GM12878 (cell line): ENCODE measurements around the gene TCAF1. TPM values are rescaled to one million over a fixed set of nuclear protein-coding genes. Genes with fewer than 3 reads are reported as not detected.

ENCODE experiments used
- ATAC-seq: fragments of 200-7000 bp; cut with Tn5 transposase; 3 replicates; pipeline ENCODE4 v1.9.1; 2020; ENCODE audit warnings: mild to moderate bottlenecking, moderate library complexity
- BruUV-seq: library from RNA; stranded (reverse); fragments of 400-500 nt; replicated peaks from 2 replicates; lab custom pipeline; 2021; lab: Mats Ljungman, UMichigan
- CTCF ChIA-PET: fragments of 300-600 bp; sonication (Branson Sonifier 250); formaldehyde crosslinking; extraction: SDS; loops from one replicate; lab custom pipeline; 2021; ENCODE audit warnings: inconsistent platforms; lab: Yijun Ruan, JAX
- POLR2A ChIA-PET: fragments of 350-600 bp; formaldehyde crosslinking; extraction: SDS; loops from one replicate; lab custom pipeline; 2021; ENCODE audit warnings: inconsistent platforms; lab: Charles Lee
- RAD21 ChIA-PET: fragments of 300-600 bp; sonication (Branson Sonifier 250); formaldehyde crosslinking; loops from one replicate; lab custom pipeline; 2023; ENCODE audit warnings: antibody characterized with exemption; ENCODE audit not compliant: unreplicated experiment; lab: Charles Lee
- SMC1A ChIA-PET: fragments of 300-600 bp; sonication (Branson Sonifier 250); formaldehyde crosslinking; loops from one replicate; lab custom pipeline; 2023; ENCODE audit not compliant: unreplicated experiment, uncharacterized antibody; lab: Charles Lee
- DNase-seq: peaks from one replicate; pipeline ENCODE4 v3.0.0-alpha.2; 2011; ENCODE audit warnings: low read depth, low spot score
- FAIRE-seq: peaks from 3 replicates; lab custom pipeline; 2011; peaks lifted over from hg19 to GRCh38; lab: Jason Lieb, UNC
- H2AFZ ChIP-seq: 2 replicates; pipeline ENCODE4 v1.6.0; 2011; ENCODE audit warnings: low read depth, low read length, control low read depth; ENCODE audit not compliant: control insufficient read depth
- H3K27ac ChIP-seq: 2 replicates; pipeline ENCODE4 v1.5.1; 2011; ENCODE audit warnings: control low read depth; ENCODE audit not compliant: control insufficient read depth, insufficient read depth
- H3K27me3 ChIP-seq, 2 experiments: replicated peaks in 1 of 2; 2 replicates each; pipeline versions ENCODE4 v1.6.0 to v1.6.1; 2011; ENCODE audit warnings: low read length in 1 of 2; ENCODE audit not compliant: control insufficient read depth in 2 of 2, insufficient read depth in 2 of 2
- H3K36me3 ChIP-seq, 2 experiments: 2 replicates each; pipeline ENCODE4 v1.5.1; 2011; ENCODE audit warnings: low read length in 1 of 2; ENCODE audit not compliant: control insufficient read depth in 2 of 2, insufficient read depth in 2 of 2
- H3K4me1 ChIP-seq: 2 replicates; pipeline ENCODE4 v1.6.1; 2011; ENCODE audit warnings: mild to moderate bottlenecking, low read length, moderate library complexity, mixed read lengths; ENCODE audit not compliant: control insufficient read depth, insufficient read depth
- H3K4me2 ChIP-seq: 2 replicates; pipeline ENCODE4 v1.6.0; 2011; ENCODE audit warnings: control low read depth; ENCODE audit not compliant: control insufficient read depth, insufficient read depth
- H3K4me3 ChIP-seq: fragments of 200-600 bp; sonication (generic); 2 replicates; pipeline ENCODE4 v1.5.1; 2016
- H3K79me2 ChIP-seq: 2 replicates; pipeline ENCODE4 v1.6.0; 2011; ENCODE audit warnings: low read length; ENCODE audit not compliant: control insufficient read depth, insufficient read depth
- H3K9ac ChIP-seq: 2 replicates; pipeline ENCODE4 v1.8.0; 2011; ENCODE audit warnings: low read length, control low read depth, mixed read lengths; ENCODE audit not compliant: control insufficient read depth, insufficient read depth
- H3K9me3 ChIP-seq: replicated peaks from 3 replicates; pipeline ENCODE4 v1.5.1; 2011; ENCODE audit warnings: mild to moderate bottlenecking, low read length; ENCODE audit not compliant: control insufficient read depth, insufficient read depth
- H4K20me1 ChIP-seq: 2 replicates; pipeline ENCODE4 v1.6.0; 2011; ENCODE audit not compliant: control insufficient read depth, insufficient read depth
- BRCA1 ChIP-seq: IDR thresholded peaks from 2 replicates; pipeline ENCODE4 v1.6.1; 2011; ENCODE audit warnings: low read depth, low read length, improper control_type of control experiment
- CREM ChIP-seq: IDR thresholded peaks from 2 replicates; pipeline ENCODE4 v1.6.1; 2014; ENCODE audit warnings: antibody characterized with exemption, low read depth
- EP300 ChIP-seq, 2 experiments: fragments of 150-350 bp in 1 of 2; IDR thresholded peaks; 2 replicates each; pipeline ENCODE4 v1.6.1; 2011 to 2012; ENCODE audit warnings: low read depth in 2 of 2, low read length in 2 of 2, borderline replicate concordance in 1 of 2, improper control_type of control experiment in 1 of 2, inconsistent platforms in 1 of 2; ENCODE audit not compliant: control insufficient read depth in 1 of 2
- ETV6 ChIP-seq, 2 experiments: fragments of 450-650 bp in 1 of 2; IDR thresholded peaks in 1 of 2; conservative IDR thresholded peaks in 1 of 2; 2 replicates each; pipeline ENCODE4 v1.6.1; 2014; ENCODE audit warnings: antibody characterized with exemption in 1 of 2, borderline replicate concordance in 1 of 2, low read depth in 1 of 2, mild to moderate bottlenecking in 1 of 2, moderate library complexity in 1 of 2
- FOS ChIP-seq: IDR thresholded peaks from 3 replicates; pipeline ENCODE4 v1.6.1; 2011; ENCODE audit warnings: borderline replicate concordance; ENCODE audit not compliant: insufficient read length; ENCODE audit errors: extremely low read depth
- FOXK2 ChIP-seq: fragments of 450-650 bp; IDR thresholded peaks from 2 replicates; pipeline ENCODE4 v1.6.1; 2017; ENCODE audit warnings: mild to moderate bottlenecking, moderate library complexity
- GABPA ChIP-seq: IDR thresholded peaks from 2 replicates; pipeline ENCODE4 v1.6.1; 2014; ENCODE audit warnings: antibody characterized with exemption, low read depth, mild to moderate bottlenecking, inconsistent platforms
- MXI1 ChIP-seq: fragments of 150-350 bp; IDR thresholded peaks from 2 replicates; pipeline ENCODE4 v1.6.1; 2011; ENCODE audit warnings: low read depth, mild to moderate bottlenecking, inconsistent platforms, low read length, improper control_type of control experiment
- NRF1 ChIP-seq: conservative IDR thresholded peaks from 2 replicates; pipeline ENCODE4 v1.6.1; 2011; ENCODE audit warnings: mild to moderate bottlenecking, low read depth, low read length, improper control_type of control experiment
- RAD21 ChIP-seq: IDR thresholded peaks from 2 replicates; pipeline ENCODE4 v1.6.1; 2011; ENCODE audit warnings: mild to moderate bottlenecking, low read depth, low read length, moderate library complexity; ENCODE audit not compliant: insufficient read depth
- RB1 ChIP-seq: fragments of 450-650 bp; formaldehyde crosslinking; IDR thresholded peaks from 2 replicates; pipeline ENCODE4 v1.6.1; 2017; ENCODE audit warnings: mild to moderate bottlenecking, borderline replicate concordance
- RFX5 ChIP-seq: IDR thresholded peaks from 2 replicates; pipeline ENCODE4 v1.6.1; 2011; ENCODE audit warnings: low read depth, low read length, improper control_type of control experiment
- SIX5 ChIP-seq: IDR thresholded peaks from 2 replicates; pipeline ENCODE4 v1.6.1; 2011; ENCODE audit warnings: mild to moderate bottlenecking, low read depth, low read length, moderate library complexity; ENCODE audit not compliant: severe bottlenecking
- SMC3 ChIP-seq: IDR thresholded peaks from 2 replicates; pipeline ENCODE4 v1.6.1; 2011; ENCODE audit warnings: low read length, improper control_type of control experiment, borderline replicate concordance
- STAT3 ChIP-seq: IDR thresholded peaks from 2 replicates; pipeline ENCODE4 v1.6.1; 2011; ENCODE audit warnings: low read depth, low read length, improper control_type of control experiment
- WGBS: methylation state at CpG from one replicate; pipeline ENCODE4 v1.1.6; 2016; ENCODE audit warnings: low lambda C conversion rate; ENCODE audit not compliant: insufficient replicate concordance, insufficient coverage; ENCODE audit errors: missing lambda C conversion rate; 5-methylcytosine and 5-hydroxymethylcytosine counted together
- in situ Hi-C: fragments of 300-500 bp; cut with MboI; formaldehyde crosslinking; loops from 9 replicates; pipeline ENCODE4 v1.14.3; 2018; ENCODE audit warnings: mixed read lengths
- intact Hi-C: fragments of 100-400 bp; cut with micrococcal nuclease; formaldehyde crosslinking; loops from one replicate; pipeline ENCODE4 v1.14.2; 2022; ENCODE audit not compliant: unreplicated experiment
- polyA plus RNA-seq, 11 experiments: library from polyadenylated mRNA; depleted of rRNA in 4 of 11; unstranded in 6 of 11; stranded (reverse) in 5 of 11; fragments of >200 nt; fragmentation: Nextera tagmentation in 4 of 11; fragmentation: Illumina TruSeq in 1 of 11; extraction: Ambion mirVana in 4 of 11; extraction: Trizol in 1 of 11; gene quantifications; 1 replicate in 1 of 11; 2 replicates in 10 of 11; pipeline versions ENCODE4 v1.2.1 to v1.2.3, GENCODE V29; 2011 to 2016; ENCODE audit warnings: inconsistent platforms in 2 of 11, missing spikeins in 2 of 11, low read depth in 1 of 11
- total RNA-seq, 4 experiments: library from RNA; depleted of rRNA in 3 of 4; stranded (reverse); fragments of >200 nt in 3 of 4; fragmentation: Illumina TruSeq in 1 of 4; extraction: Trizol in 1 of 4; gene quantifications; 2 replicates each; pipeline versions ENCODE4 v1.2.1 to v1.2.3, GENCODE V29; 2013 to 2021
- TF ChIP-seq, protein P1 (sequence below): fragments of 450-650 bp; IDR thresholded peaks from 2 replicates; pipeline ENCODE4 v1.6.1; 2016; ENCODE audit warnings: mild to moderate bottlenecking
- TF ChIP-seq, protein P2 (sequence below): fragments of 450-650 bp; conservative IDR thresholded peaks from 2 replicates; pipeline ENCODE4 v1.6.1; 2017; ENCODE audit warnings: mild to moderate bottlenecking, moderate library complexity
- TF ChIP-seq, protein P3 (sequence below): fragments of 450-650 bp; IDR thresholded peaks from 2 replicates; pipeline ENCODE4 v1.6.1; 2017; ENCODE audit warnings: borderline replicate concordance

The TCAF1 gene
- total and polyA plus RNA-seq, 10 of the 15 experiments (the other 5 are each of a cell fraction or from before 2014, with no cell fraction given), result 2.2 to 16.3 (median 8.0) TPM

DNA sequence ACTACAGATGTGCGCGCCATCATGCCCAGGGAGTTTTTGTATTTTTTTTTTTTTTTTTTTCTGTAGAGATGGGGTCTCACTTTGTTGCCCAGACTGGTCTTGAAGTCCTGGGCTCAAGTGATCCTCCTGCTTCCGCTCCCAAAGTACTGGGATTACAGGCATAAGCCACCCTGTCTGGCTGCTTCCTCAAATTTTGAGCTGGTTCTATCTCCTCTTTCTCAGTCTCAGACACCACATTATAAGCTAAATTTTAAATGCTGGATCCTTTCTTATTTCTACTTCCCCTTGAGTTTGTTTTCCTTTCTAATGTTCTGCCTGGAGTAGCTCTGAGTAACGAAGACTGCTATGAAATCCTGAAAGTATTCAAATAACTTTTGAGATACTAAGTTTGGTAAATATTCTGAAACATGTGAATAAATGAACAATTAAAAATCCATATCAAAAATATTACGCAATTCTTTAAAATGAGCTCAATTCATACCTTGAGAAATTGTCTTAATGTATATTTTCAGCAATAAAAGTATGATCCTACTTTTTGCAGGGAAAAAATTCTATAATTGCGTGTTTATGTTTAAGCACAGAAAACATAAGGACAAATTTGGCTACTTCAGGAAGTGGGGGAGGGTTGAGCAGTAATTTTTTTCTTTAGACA is 15.0 kb downstream of the TCAF1 start:
- Histone ChIP-seq H2AFZ (no peak overlapping the region), H3K9me3 (no peaks in the 10 kb centered on the region; the same call in 2 of the 3 replicates), H3K4me2 (no peak overlapping the region), H3K9ac (no peak overlapping the region), H3K4me1 (peaks cover 6% of the 10 kb centered on the region; the same call in 1 of the 2 replicates), H3K27me3 (no peaks in the 10 kb centered on the region), H3K4me3 (no peak overlapping the region), H3K27ac (no peak overlapping the region), H3K79me2 (no peaks in the 10 kb centered on the region), H4K20me1 (no peaks in the 10 kb centered on the region), H3K36me3 (no peaks in the 10 kb centered on the region)
- ChIA-PET RAD21 (interaction anchor here (1.4 kb wide), 1 partner anchor 13 kb away, joined by 3 read pairs; no protein-coding TSS in a partner anchor), POLR2A (interaction anchor here (1.0 kb wide), 1 partner anchor 15 kb away, joined by 4 read pairs; the partner anchor contains the start of gene TCAF1), CTCF (interaction anchor here (2.9 to 7.0 kb wide), 2 partner anchors 14 to 241 kb away, joined by 8 to 65 read pairs; partner anchors contain the start of gene TCAF1), SMC1A (interaction anchor here (1.1 to 2.1 kb wide), 3 partner anchors 9 to 39 kb away, joined by 4 to 8 read pairs (median 7); no protein-coding TSS in a partner anchor)
- 57% methylated on average over 4 of the region's 6 CpGs for WGBS
- intact Hi-C loops, result no loop called here
- in situ Hi-C loops, result no loop called here
- DNase-seq (no peak), FAIRE-seq (no peak), ATAC-seq (no peak)
- BruUV-seq, result no TSS peak
- TF ChIP-seq MXI1 (no peak), RAD21 (no peak), RB1 (no peak), FOXK2 (no peak), RFX5 (no peak), GABPA (no peak), NRF1 (no peak), EP300 (IDR thresholded peaks at IDR 0.05; ENCODE audit: borderline replicate concordance in 1 of 2, control insufficient read depth in 1 of 2, low read depth in 2 of 2, low read length in 2 of 2) (no peak), SIX5 (no peak), STAT3 (no peak), ETV6 (conservative IDR thresholded peaks at IDR 0.05 in 1 of 2, IDR thresholded peaks at IDR 0.05 in 1 of 2; ENCODE audit: borderline replicate concordance in 1 of 2, low read depth in 1 of 2) (no peak), CREM (no peak), BRCA1 (no peak), SMC3 (no peak), FOS (no peak)
- TF ChIP-seq, protein P1, sequence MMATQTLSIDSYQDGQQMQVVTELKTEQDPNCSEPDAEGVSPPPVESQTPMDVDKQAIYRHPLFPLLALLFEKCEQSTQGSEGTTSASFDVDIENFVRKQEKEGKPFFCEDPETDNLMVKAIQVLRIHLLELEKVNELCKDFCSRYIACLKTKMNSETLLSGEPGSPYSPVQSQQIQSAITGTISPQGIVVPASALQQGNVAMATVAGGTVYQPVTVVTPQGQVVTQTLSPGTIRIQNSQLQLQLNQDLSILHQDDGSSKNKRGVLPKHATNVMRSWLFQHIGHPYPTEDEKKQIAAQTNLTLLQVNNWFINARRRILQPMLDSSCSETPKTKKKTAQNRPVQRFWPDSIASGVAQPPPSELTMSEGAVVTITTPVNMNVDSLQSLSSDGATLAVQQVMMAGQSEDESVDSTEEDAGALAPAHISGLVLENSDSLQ, result no peak
- TF ChIP-seq, protein P2, sequence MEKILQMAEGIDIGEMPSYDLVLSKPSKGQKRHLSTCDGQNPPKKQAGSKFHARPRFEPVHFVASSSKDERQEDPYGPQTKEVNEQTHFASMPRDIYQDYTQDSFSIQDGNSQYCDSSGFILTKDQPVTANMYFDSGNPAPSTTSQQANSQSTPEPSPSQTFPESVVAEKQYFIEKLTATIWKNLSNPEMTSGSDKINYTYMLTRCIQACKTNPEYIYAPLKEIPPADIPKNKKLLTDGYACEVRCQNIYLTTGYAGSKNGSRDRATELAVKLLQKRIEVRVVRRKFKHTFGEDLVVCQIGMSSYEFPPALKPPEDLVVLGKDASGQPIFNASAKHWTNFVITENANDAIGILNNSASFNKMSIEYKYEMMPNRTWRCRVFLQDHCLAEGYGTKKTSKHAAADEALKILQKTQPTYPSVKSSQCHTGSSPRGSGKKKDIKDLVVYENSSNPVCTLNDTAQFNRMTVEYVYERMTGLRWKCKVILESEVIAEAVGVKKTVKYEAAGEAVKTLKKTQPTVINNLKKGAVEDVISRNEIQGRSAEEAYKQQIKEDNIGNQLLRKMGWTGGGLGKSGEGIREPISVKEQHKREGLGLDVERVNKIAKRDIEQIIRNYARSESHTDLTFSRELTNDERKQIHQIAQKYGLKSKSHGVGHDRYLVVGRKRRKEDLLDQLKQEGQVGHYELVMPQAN, result no peak
- TF ChIP-seq, protein P3, sequence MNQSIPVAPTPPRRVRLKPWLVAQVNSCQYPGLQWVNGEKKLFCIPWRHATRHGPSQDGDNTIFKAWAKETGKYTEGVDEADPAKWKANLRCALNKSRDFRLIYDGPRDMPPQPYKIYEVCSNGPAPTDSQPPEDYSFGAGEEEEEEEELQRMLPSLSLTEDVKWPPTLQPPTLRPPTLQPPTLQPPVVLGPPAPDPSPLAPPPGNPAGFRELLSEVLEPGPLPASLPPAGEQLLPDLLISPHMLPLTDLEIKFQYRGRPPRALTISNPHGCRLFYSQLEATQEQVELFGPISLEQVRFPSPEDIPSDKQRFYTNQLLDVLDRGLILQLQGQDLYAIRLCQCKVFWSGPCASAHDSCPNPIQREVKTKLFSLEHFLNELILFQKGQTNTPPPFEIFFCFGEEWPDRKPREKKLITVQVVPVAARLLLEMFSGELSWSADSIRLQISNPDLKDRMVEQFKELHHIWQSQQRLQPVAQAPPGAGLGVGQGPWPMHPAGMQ, result no peak
